A673 (cell line): ENCODE results near the gene NRL. TPM values are rescaled to one million over a fixed set of nuclear protein-coding genes. Genes with fewer than 3 reads are reported as not detected.

ENCODE experiments used
- BruUV-seq: library from RNA; stranded (reverse); fragments of 400-500 nt; replicated peaks from 2 replicates; lab custom pipeline; 2021; lab: Mats Ljungman, UMichigan
- CTCF ChIA-PET: fragments of 300-600 bp; sonication (Branson Sonifier 250); formaldehyde crosslinking; loops from one replicate; lab custom pipeline; 2022; ENCODE audit warnings: antibody characterized with exemption; lab: Charles Lee
- POLR2A ChIA-PET: fragments of 300-600 bp; sonication (Branson Sonifier 250); formaldehyde crosslinking; loops from one replicate; lab custom pipeline; 2022; ENCODE audit warnings: antibody characterized with exemption; ENCODE audit not compliant: low non-redundant PET; lab: Charles Lee
- DNase-seq: peaks from one replicate; pipeline ENCODE4 v3.0.0-alpha.2; 2015; ENCODE audit warnings: low spot score
- H3K27ac ChIP-seq: fragments of 200-600 bp; sonication (generic); 2 replicates; pipeline ENCODE4 v1.5.1; 2016; ENCODE audit warnings: mixed run types, low read depth, mild to moderate bottlenecking, mixed read lengths, antibody characterized with exemption, low read length; ENCODE audit not compliant: poor library complexity, severe bottlenecking
- H3K27me3 ChIP-seq: fragments of 200-600 bp; sonication (generic); replicated peaks from 2 replicates; pipeline ENCODE4 v1.6.1; 2017; ENCODE audit warnings: mixed run types, low read depth, mild to moderate bottlenecking, mixed read lengths, antibody characterized with exemption, low read length; ENCODE audit not compliant: insufficient read depth, poor library complexity
- H3K36me3 ChIP-seq: fragments of 200-600 bp; sonication (generic); 2 replicates; pipeline ENCODE4 v1.6.1; 2016; ENCODE audit warnings: mixed run types, mild to moderate bottlenecking, mixed read lengths, antibody characterized with exemption, low read length; ENCODE audit not compliant: insufficient read depth, poor library complexity, severe bottlenecking
- H3K4me1 ChIP-seq: fragments of 200-600 bp; sonication (generic); 2 replicates; pipeline ENCODE4 v1.6.1; 2017; ENCODE audit warnings: mixed run types, mild to moderate bottlenecking, mixed read lengths, antibody characterized with exemption, low read length; ENCODE audit not compliant: insufficient read depth, poor library complexity, severe bottlenecking
- H3K4me3 ChIP-seq: fragments of 200-600 bp; sonication (generic); 2 replicates; pipeline ENCODE4 v1.5.1; 2016; ENCODE audit warnings: low read depth, mixed run types, mild to moderate bottlenecking, mixed read lengths, low read length; ENCODE audit not compliant: poor library complexity, severe bottlenecking
- H3K9me3 ChIP-seq: fragments of 200-600 bp; sonication (generic); 2 replicates; pipeline ENCODE4 v1.6.1; 2016; ENCODE audit warnings: mixed run types, low read depth, mild to moderate bottlenecking, mixed read lengths, antibody characterized with exemption, low read length; ENCODE audit not compliant: poor library complexity, severe bottlenecking
- CTCF ChIP-seq: fragments of 300-800, 200-600 bp; sonication (generic); conservative IDR thresholded peaks from 2 replicates; pipeline ENCODE4 v1.5.1; 2017; ENCODE audit warnings: low read depth, mild to moderate bottlenecking, antibody characterized with exemption, low read length, moderate library complexity, mixed read lengths
- EZH2 ChIP-seq: fragments of 200-600 bp; sonication (generic); IDR thresholded peaks from 2 replicates; pipeline ENCODE4 v1.6.1; 2017; ENCODE audit warnings: borderline replicate concordance, low read depth, mild to moderate bottlenecking, mixed read lengths, antibody characterized with exemption, low read length; ENCODE audit not compliant: poor library complexity, severe bottlenecking
- intact Hi-C: fragments of 100-400 bp; cut with micrococcal nuclease; formaldehyde crosslinking; loops from one replicate; pipeline ENCODE4 v1.10.0; 2022; ENCODE audit not compliant: unreplicated experiment
- total RNA-seq: library from RNA; stranded (reverse); gene quantifications from 2 replicates; pipeline ENCODE4 v1.2.3, GENCODE V29; 2021

The NRL gene
- total RNA-seq, 1 experiment from 2014 or later: 1.9 TPM

DNA sequence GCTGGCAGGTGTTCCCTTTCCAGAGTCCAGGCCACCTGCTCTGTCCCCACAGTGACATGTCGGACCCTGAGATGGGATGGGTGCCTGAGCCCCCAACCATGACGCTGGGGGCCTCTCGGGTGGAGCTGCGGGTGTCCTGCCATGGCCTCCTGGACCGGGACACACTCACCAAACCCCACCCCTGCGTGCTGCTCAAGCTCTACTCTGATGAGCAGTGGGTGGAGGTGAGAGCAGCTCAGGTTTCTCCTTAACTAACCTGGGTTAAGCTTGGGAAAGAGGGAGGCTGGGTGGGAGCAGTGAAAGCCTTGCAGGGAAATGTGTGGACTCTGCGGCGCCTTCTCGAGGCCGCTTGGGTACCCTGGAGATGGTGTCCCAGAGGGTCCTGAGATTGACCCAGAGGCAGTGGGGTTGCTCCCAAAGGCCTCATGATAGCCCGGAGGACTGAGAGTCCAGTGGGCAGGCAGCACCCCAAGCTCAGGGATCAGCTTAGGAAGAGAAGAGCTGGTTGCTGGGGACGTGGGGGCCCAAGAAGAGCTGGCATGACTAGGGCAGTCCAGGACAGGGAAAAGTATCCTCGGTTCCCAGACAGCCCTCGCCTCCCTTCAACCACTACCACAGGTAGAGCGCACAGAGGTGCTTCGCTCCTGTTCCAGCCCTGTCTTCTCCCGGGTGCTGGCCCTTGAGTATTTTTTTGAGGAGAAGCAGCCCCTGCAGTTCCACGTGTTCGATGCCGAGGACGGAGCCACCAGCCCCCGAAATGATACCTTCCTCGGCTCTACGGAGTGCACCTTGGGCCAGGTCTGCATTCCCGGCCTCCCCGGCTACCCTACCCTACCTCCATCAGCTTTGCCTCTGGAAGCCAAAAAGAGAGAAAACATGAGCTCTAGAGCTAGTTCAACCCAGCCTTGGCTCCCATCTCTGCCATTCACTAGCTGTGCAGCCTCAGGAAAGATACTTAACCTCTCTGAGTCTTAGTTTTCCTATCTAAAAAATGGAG, 41.6 kb downstream of the NRL start:
- POLR2A ChIA-PET: no interaction called here
- H3K4me3 ChIP-seq: no peak overlapping the region
- H3K9me3 ChIP-seq: no peaks in the 10 kb centered on the region
- no peaks in the 10 kb centered on the region for H3K4me1 ChIP-seq
- H3K27ac ChIP-seq: no peak overlapping the region
- no TSS peak for BruUV-seq
- TF ChIP-seq CTCF (no peak), EZH2 (no peak)
- CTCF ChIA-PET: no interaction called here
- intact Hi-C loops: no loop called here
- H3K27me3 ChIP-seq: peaks cover 18% of the 10 kb centered on the region
- H3K36me3 ChIP-seq: no peaks in the 10 kb centered on the region
- DNase-seq: no peak

DNA sequence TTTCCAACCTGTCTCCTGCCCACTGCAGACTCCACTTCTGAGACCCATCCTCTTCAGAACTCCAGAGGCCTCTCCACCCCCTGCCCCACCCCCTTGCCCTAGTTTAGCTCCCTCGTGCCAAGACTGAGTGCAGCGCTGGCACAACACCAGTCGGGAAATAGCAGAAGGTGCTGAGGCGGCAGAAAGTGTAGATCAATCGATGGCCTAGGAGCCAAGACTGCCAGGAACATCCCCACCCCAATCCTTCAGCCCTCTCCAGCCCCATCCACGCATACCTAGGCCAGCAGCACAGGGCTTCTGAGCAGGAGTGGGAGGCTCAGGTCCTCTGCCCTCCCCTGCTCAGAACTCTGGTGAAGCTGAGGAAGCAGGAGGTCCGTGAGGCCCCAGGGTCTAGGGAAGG, 42.3 kb downstream of the NRL start:
- H3K9me3 ChIP-seq: no peaks in the 10 kb centered on the region
- BruUV-seq: no TSS peak
- no peak overlapping the region for H3K27ac ChIP-seq
- intact Hi-C loops: no loop called here
- H3K4me3 ChIP-seq: no peak overlapping the region
- TF ChIP-seq EZH2: no peak
- no peak for TF ChIP-seq CTCF
- H3K4me1 ChIP-seq: no peaks in the 10 kb centered on the region
- POLR2A ChIA-PET: no interaction called here
- CTCF ChIA-PET: no interaction called here
- no peak for DNase-seq
- H3K36me3 ChIP-seq: no peaks in the 10 kb centered on the region
- peaks cover 18% of the 10 kb centered on the region for H3K27me3 ChIP-seq

DNA sequence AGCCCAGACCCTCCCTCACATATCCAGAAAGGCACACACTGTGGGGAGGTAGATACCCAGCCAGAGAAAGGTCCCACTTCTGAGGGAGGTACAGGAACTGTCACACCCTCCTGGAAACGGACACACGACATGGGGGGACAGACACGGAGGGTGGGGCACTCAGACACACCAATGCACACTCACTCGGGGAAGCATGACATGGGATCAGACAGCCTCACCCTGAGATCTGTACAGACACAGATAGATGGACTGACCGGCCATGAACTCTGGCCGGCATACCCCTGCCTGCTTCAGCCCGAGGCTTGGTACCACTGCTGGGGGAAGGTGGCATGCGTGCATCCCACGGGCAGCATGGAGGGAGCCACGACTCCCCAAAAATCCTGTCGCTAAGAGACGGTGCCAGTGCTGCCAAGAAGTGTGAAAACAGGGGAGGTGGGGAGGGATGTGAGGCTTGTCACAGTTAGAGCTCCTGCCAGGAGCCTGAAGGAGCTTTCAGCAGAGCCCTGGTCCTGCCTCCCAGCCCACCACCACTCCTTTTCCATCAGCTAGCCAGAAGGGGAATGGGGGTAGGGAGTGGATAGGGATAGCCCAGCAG, 42.8 kb downstream of the NRL start:
- Histone ChIP-seq H3K27ac (no peak overlapping the region), H3K9me3 (no peaks in the 10 kb centered on the region), H3K27me3 (peaks cover 18% of the 10 kb centered on the region), H3K4me1 (no peaks in the 10 kb centered on the region), H3K36me3 (no peaks in the 10 kb centered on the region), H3K4me3 (no peak overlapping the region)
- TF ChIP-seq EZH2 (no peak), CTCF (no peak)
- BruUV-seq: no TSS peak
- no peak for DNase-seq
- intact Hi-C loops: no loop called here
- POLR2A ChIA-PET: no interaction called here
- CTCF ChIA-PET: interaction anchor here (0.6 kb wide), 1 partner anchor 36 kb away, joined by 3 read pairs; no protein-coding TSS in a partner anchor
